PC-9 (cell line): ENCODE results near the gene CPSF4L. TPM values are rescaled to one million over a fixed set of nuclear protein-coding genes. Genes with fewer than 3 reads are reported as not detected.

ENCODE experiments used
- BruUV-seq: library from RNA; stranded (reverse); fragments of 400-500 nt; replicated peaks from 2 replicates; lab custom pipeline; 2021; lab: Mats Ljungman, UMichigan
- CTCF ChIA-PET: fragments of 300-600 bp; sonication (Branson Sonifier 250); formaldehyde crosslinking; loops from one replicate; lab custom pipeline; 2022; ENCODE audit warnings: antibody characterized with exemption; lab: Charles Lee
- POLR2A ChIA-PET: fragments of 300-600 bp; sonication (Branson Sonifier 250); formaldehyde crosslinking; loops from one replicate; lab custom pipeline; 2022; ENCODE audit warnings: antibody characterized with exemption; ENCODE audit not compliant: unreplicated experiment; lab: Charles Lee
- DNase-seq, 2 experiments: peaks; one replicate each; pipeline versions ENCODE4 v3.0.0 to v3.0.0-alpha.2; 2015 to 2022; ENCODE audit warnings: mixed read lengths in 1 of 2
- H2AFZ ChIP-seq: fragments of 200-600 bp; sonication (generic); 2 replicates; pipeline ENCODE4 v1.8.1; 2017; ENCODE audit warnings: antibody characterized with exemption
- H3F3A ChIP-seq: fragments of 200-600 bp; sonication (generic); 2 replicates; pipeline ENCODE4 v1.8.1; 2017; ENCODE audit warnings: antibody characterized with exemption, mild to moderate bottlenecking, low read depth; ENCODE audit not compliant: insufficient read depth
- H3K27ac ChIP-seq: fragments of 200-600 bp; sonication (generic); 2 replicates; pipeline ENCODE4 v1.6.1; 2016; ENCODE audit warnings: mixed run types
- H3K27me3 ChIP-seq: fragments of 200-600 bp; sonication (generic); 2 replicates; pipeline ENCODE4 v1.6.1; 2016; ENCODE audit warnings: low read depth, mixed run types; ENCODE audit not compliant: insufficient read depth
- H3K36me3 ChIP-seq: fragments of 200-600 bp; sonication (generic); 2 replicates; pipeline ENCODE4 v1.6.1; 2016; ENCODE audit warnings: low read depth, mixed run types
- H3K4me1 ChIP-seq: fragments of 200-600 bp; sonication (generic); replicated peaks from 2 replicates; pipeline ENCODE4 v1.6.1; 2016; ENCODE audit warnings: mixed run types; ENCODE audit not compliant: insufficient read depth
- H3K4me2 ChIP-seq: fragments of 200-600 bp; sonication (generic); 2 replicates; pipeline ENCODE4 v1.6.1; 2017; ENCODE audit warnings: mixed run types
- H3K4me3 ChIP-seq: fragments of 200-600 bp; sonication (generic); 2 replicates; pipeline ENCODE4 v1.6.1; 2016; ENCODE audit warnings: mixed run types
- H3K79me2 ChIP-seq: fragments of 200-600 bp; sonication (generic); 2 replicates; pipeline ENCODE4 v1.6.1; 2017; ENCODE audit warnings: low read depth, mixed run types
- H3K9me2 ChIP-seq: fragments of 200-600 bp; sonication (generic); 2 replicates; pipeline ENCODE4 v1.8.1; 2017; ENCODE audit warnings: mild to moderate bottlenecking; ENCODE audit not compliant: insufficient read depth
- H3K9me3 ChIP-seq: fragments of 200-600 bp; sonication (generic); 2 replicates; pipeline ENCODE4 v1.8.1; 2016; ENCODE audit warnings: low read depth; ENCODE audit not compliant: insufficient read depth
- H4K20me1 ChIP-seq: fragments of 200-600 bp; sonication (generic); 2 replicates; pipeline ENCODE4 v1.8.1; 2017; ENCODE audit not compliant: insufficient read depth
- EZH2 ChIP-seq: fragments of 200-600 bp; sonication (generic); IDR thresholded peaks from 2 replicates; pipeline ENCODE4 v1.8.0; 2017; ENCODE audit warnings: antibody characterized with exemption, low read depth
- intact Hi-C: fragments of 100-400 bp; cut with micrococcal nuclease; formaldehyde crosslinking; loops from one replicate; pipeline ENCODE4 v1.10.0; 2022; ENCODE audit not compliant: unreplicated experiment
- total RNA-seq: library from RNA; stranded (reverse); gene quantifications from 2 replicates; pipeline ENCODE4 v1.2.3, GENCODE V29; 2021
- TF ChIP-seq, protein P1 (sequence below): fragments of 200-600 bp; sonication (generic); conservative IDR thresholded peaks from 2 replicates; pipeline ENCODE4 v1.6.1; 2017; ENCODE audit warnings: mixed run types, antibody characterized with exemption, mild to moderate bottlenecking, moderate library complexity

Gene CPSF4L
- total RNA-seq, 1 experiment from 2014 or later: 0.52 TPM

DNA sequence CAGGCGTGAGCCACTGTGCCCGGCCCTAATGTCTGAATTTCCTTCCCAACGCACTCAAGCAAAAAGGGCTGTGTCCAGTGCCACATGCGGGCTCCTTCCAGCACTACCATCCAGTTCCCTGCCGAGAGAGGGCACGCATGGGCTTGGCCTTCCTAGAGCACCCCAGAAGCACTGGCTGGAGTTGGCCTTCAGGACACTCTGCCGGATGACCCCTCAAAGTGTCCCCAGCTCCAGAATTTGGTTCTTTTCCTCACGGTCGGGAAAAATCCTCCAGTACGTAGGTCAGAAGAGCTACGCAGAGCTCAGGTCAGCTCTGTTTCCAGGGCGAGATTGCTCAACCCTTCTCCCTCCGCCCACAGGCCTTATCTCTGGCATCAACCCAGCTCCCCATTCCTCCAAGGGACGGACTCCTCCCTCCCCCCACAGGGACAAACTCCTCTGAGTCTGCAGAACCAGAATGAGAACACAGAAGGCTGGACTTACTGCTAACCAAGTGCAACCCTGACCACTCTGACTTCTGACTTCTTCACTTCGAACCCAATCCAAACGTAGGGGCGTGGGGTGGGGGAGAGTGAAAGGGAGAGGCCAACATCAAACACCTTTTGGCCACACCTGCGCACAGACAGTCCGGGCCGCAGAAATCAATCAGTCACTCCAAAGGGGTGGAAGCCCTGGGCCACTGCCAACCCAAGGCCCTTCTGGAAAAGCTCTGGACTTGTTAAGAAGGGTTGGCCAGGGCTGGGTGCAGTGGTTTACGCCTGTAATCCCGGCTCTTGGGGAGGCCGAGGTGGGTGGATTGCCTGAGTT, 46.5 kb upstream of the CPSF4L start:
- TF ChIP-seq, protein P1, sequence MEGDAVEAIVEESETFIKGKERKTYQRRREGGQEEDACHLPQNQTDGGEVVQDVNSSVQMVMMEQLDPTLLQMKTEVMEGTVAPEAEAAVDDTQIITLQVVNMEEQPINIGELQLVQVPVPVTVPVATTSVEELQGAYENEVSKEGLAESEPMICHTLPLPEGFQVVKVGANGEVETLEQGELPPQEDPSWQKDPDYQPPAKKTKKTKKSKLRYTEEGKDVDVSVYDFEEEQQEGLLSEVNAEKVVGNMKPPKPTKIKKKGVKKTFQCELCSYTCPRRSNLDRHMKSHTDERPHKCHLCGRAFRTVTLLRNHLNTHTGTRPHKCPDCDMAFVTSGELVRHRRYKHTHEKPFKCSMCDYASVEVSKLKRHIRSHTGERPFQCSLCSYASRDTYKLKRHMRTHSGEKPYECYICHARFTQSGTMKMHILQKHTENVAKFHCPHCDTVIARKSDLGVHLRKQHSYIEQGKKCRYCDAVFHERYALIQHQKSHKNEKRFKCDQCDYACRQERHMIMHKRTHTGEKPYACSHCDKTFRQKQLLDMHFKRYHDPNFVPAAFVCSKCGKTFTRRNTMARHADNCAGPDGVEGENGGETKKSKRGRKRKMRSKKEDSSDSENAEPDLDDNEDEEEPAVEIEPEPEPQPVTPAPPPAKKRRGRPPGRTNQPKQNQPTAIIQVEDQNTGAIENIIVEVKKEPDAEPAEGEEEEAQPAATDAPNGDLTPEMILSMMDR: no peak
- TF ChIP-seq EZH2: no peak
- BruUV-seq: no TSS peak
- POLR2A ChIA-PET: interaction anchor here (0.6 to 1.3 kb wide), 12 partner anchors 15 to 1673 kb away, joined by 3 to 17 read pairs (median 4); no protein-coding TSS in a partner anchor
- Histone ChIP-seq H3K4me3 (peak overlapping the region; percentile 93), H3K27ac (peak overlapping the region; percentile 84), H3K4me2 (peak overlapping the region; percentile 90), H3K27me3 (no peaks in the 10 kb centered on the region), H3K9me2 (no peaks in the 10 kb centered on the region), H3K36me3 (peaks cover 13% of the 10 kb centered on the region; the same call in 1 of the 2 replicates), H3K4me1 (peaks cover 65% of the 10 kb centered on the region), H2AFZ (no peak overlapping the region), H3K9me3 (no peaks in the 10 kb centered on the region), H3K79me2 (peaks cover 83% of the 10 kb centered on the region), H4K20me1 (peaks cover 5% of the 10 kb centered on the region; the same call in 1 of the 2 replicates), H3F3A (peaks cover 39% of the 10 kb centered on the region)
- intact Hi-C loops: loop anchor here (1.0 to 2.0 kb wide), 4 partner anchors 15 to 62 kb away; no protein-coding TSS in a partner anchor
- DNase-seq: peak; percentile 95 to 98
- CTCF ChIA-PET: no interaction called here

DNA sequence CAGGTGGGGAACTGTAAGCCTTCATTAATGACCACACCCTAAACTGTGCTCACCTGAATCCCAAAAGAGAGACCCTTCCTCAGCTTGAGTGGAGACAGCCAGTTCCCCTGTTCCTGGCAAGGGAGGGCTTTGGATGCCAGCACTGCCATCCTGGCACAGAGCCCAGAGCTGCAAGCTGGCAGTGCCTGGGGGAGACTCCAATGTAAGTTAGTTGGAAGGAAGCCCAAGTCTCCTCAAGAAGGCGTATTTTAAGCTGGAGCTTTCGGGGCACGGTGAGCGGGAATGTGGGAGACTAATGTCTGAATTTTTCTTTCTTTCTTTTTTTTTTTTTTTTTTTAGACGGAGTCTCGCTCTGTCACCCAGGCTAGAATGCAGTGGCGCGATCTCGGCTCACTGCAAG, 45.5 kb upstream of the CPSF4L start:
- H3K4me3 ChIP-seq: no peak overlapping the region

More for the DNA sequence above, 45.5 kb upstream of the CPSF4L start:
- POLR2A ChIA-PET: interaction anchor here (0.6 to 1.1 kb wide), 4 partner anchors 14 to 77 kb away, joined by 3 to 17 read pairs (median 4); no protein-coding TSS in a partner anchor
- no peaks in the 10 kb centered on the region for H3K27me3 ChIP-seq
- H3K4me2 ChIP-seq: peak overlapping the region; percentile 90
- H3K9me2 ChIP-seq: no peaks in the 10 kb centered on the region
- peaks cover 58% of the 10 kb centered on the region for H3K4me1 ChIP-seq
- DNase-seq: peak in 1 of 2 experiments; percentile 64
- TF ChIP-seq EZH2: no peak
- TF ChIP-seq, protein P1: no peak
- H2AFZ ChIP-seq: no peak overlapping the region
- no peaks in the 10 kb centered on the region for H3K9me3 ChIP-seq
- H3K79me2 ChIP-seq: peaks cover 90% of the 10 kb centered on the region
- CTCF ChIA-PET: interaction anchor here (0.6 to 0.7 kb wide), 3 partner anchors 12 to 705 kb away, joined by 3 to 5 read pairs (median 4); no protein-coding TSS in a partner anchor
- H3F3A ChIP-seq: peaks cover 30% of the 10 kb centered on the region
- BruUV-seq: no TSS peak
- peaks cover 13% of the 10 kb centered on the region; the same call in 1 of the 2 replicates for H3K36me3 ChIP-seq
- H3K27ac ChIP-seq: peak overlapping the region; percentile 8; the same call in 1 of the 2 replicates
- H4K20me1 ChIP-seq: peaks cover 8% of the 10 kb centered on the region; the same call in 1 of the 2 replicates
- intact Hi-C loops: no loop called here
